GM12865 (cell line): Measurements from ENCODE around the gene HES5.

Source experiments
- DNase-seq: peaks from one replicate; pipeline ENCODE4 v3.0.0; 2010; ENCODE audit warnings: low read depth
- H3K4me3 ChIP-seq: 2 replicates; pipeline ENCODE4 v1.5.1; 2011; ENCODE audit warnings: mild to moderate bottlenecking, low read depth, low read length, control low read depth
- TF ChIP-seq, protein P1 (sequence below): IDR thresholded peaks from 2 replicates; pipeline ENCODE4 v1.5.1; 2011; ENCODE audit warnings: low read length, control low read depth, low read depth, inconsistent platforms; ENCODE audit not compliant: insufficient read depth; ENCODE audit errors: missing control alignments

The HES5 gene

DNA sequence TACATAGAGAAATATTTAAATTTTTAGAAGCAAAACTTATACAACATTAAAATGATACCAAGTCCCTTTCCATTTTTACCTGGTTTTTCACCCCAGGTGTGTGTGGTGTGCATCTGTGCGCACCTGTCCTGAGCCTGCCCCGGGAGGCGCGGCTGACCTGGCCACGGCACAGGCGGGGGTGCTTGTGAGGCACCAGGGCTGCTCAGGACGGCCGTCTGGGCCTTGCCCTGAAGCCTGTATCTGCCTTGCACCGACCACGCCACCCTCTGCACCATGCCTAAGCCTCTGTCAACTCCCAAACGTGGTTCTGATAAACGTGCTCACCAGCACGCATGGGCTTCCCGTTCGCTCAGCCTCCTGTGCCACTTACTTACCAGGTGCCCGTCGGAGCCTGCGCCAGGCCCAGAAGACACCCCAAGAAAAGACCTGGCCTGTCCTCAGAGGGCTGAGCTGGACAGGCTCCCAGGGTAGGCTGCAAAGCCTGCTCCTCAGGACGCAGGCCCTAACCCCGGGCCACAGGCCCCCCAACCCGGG, 24.5 kb downstream of the HES5 start:
- TF ChIP-seq, protein P1, sequence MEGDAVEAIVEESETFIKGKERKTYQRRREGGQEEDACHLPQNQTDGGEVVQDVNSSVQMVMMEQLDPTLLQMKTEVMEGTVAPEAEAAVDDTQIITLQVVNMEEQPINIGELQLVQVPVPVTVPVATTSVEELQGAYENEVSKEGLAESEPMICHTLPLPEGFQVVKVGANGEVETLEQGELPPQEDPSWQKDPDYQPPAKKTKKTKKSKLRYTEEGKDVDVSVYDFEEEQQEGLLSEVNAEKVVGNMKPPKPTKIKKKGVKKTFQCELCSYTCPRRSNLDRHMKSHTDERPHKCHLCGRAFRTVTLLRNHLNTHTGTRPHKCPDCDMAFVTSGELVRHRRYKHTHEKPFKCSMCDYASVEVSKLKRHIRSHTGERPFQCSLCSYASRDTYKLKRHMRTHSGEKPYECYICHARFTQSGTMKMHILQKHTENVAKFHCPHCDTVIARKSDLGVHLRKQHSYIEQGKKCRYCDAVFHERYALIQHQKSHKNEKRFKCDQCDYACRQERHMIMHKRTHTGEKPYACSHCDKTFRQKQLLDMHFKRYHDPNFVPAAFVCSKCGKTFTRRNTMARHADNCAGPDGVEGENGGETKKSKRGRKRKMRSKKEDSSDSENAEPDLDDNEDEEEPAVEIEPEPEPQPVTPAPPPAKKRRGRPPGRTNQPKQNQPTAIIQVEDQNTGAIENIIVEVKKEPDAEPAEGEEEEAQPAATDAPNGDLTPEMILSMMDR, result no peak
- no peak overlapping the region for H3K4me3 ChIP-seq
- DNase-seq, result no peak

GRCh38 chr1:2504949-2505272, 25.2 kb downstream of the HES5 start:
- DNase-seq, result no peak
- no peak overlapping the region for H3K4me3 ChIP-seq
- TF ChIP-seq, protein P1, result no peak

DNA sequence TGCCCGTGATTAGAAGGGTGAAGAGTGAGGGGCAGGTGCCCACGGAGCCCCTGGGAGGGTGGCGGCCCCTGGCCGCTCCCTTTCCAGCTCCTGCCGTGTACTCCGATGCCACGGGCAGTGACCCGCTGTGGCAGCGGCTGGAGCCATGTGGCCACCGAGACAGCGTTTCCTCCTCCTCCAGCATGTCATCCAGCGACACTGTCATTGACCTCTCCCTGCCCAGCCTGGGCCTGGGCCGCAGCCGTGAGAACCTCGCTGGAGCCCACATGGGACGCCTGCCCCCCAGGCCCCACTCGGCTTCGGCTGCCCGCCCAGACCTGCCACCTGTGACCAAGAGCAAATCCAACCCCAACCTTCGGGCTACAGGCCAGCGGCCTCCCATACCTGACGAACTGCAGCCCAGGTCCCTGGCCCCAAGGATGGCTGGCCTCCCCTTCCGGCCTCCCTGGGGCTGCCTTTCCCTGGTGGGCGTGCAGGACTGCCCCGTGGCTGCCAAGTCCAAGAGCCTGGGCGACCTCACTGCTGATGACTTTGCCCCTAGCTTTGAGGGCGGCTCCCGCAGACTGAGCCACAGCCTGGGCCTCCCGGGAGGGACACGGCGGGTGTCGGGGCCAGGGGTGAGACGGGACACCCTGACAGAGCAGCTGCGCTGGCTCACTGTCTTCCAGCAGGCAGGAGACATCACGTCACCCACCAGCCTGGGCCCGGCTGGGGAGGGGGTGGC, 25.7 kb downstream of the HES5 start:
- TF ChIP-seq, protein P1, result no peak
- no peak overlapping the region for H3K4me3 ChIP-seq
- no peak for DNase-seq

- no peak for DNase-seq
- TF ChIP-seq, protein P1, result no peak
- H3K4me3 ChIP-seq, result no peak overlapping the region
Observed at GRCh38 chr1:2503554-2504224, 26.4 kb downstream of the HES5 start.

DNA sequence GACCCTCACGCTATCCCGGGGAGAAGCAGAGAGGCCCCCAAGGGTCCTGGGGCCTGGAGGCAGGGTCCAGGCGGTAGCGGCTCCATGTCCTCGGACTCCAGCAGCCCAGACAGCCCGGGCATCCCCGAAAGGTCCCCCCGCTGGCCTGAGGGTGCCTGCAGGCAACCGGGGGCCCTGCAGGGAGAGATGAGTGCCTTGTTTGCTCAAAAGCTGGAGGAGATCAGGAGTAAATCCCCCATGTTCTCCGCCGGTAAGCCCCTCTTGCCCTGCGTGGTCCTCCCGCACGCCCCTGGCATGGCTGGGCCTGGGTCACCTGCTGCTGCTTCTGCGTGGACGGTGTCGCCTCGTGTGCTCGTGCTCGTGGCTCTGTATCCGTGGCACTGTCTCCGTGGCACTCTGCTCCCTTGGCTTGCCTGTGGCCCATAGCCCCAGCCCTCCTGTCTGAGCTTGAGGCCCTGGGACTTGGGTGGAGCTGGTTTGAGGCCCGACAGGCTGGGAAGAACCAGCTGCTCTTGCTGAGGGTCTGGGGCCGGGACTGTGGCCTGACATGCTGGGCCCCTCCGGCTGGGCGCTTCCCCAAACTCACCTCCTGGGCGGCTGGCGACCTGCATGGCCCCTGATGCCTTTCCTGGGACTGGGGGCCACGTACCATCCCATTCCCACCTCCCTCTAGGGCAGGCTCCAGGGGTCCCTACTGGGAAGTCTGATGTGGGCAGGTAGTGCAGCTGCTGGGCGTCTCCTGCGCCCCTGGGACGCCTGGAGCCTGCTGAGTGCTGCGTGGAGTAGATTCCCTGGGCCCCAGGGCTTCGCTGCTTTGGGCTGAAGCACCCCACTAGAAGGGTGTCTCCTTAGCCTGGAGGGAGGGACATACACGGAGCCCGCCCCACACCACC, 27.2 kb downstream of the HES5 start:
- TF ChIP-seq, protein P1, result no peak
- DNase-seq, result no peak
- no peak overlapping the region for H3K4me3 ChIP-seq

- H3K4me3 ChIP-seq, result no peak overlapping the region
- TF ChIP-seq, protein P1, result no peak
- DNase-seq, result no peak
Observed at GRCh38 chr1:2502210-2502609, 27.9 kb downstream of the HES5 start.
